HG02571 (cell line): Measurements from ENCODE around the gene RMP24.
A peak's percentile ranks its signal among the peaks of the same experiment; 100 is the strongest.

Experiments
- ATAC-seq: cut with Tn5 transposase; IDR thresholded peaks from one replicate; pipeline ENCODE4 v1.9.1; 2021; ENCODE audit warnings: mild to moderate bottlenecking, moderate library complexity; ENCODE audit not compliant: unreplicated experiment

Gene RMP24

DNA sequence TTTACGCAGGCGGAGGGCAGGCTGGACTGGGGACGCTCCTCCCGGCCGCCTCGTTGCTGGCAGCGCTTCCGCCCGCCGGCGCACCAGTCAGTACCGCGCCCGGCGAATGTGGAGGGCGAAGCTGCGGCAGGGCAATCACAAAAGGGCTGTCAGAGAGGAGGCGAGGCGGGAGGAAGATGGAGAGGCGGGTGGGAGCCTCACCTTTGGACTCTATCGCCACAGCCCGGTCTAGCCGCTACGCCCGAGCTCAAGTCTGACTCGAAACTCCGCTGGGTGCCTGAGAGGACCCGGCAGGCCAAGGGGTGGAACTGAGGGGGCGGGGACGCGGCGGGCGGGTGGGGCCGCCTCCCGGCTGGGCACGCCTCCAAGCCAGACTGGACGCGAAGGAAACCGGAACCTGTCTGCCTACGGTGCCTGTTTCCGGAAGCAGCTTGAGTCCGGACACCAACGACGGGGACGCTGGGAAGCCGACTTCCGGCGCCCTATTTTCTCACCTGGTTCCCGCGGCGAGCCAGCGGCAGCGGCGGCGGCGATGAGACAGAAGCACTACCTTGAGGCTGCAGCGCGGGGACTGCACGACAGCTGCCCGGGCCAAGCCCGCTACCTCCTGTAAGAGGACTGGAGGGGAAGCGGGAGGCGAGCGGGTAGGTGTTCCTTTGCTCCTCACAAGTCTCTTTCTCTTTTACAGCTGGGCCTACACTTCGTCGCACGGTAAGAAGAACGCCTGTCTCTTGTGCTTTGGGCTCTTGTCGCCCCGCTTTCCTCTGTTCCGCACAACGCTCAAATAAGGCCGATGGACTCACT lies at the start of gene RMP24:
Gene RMP24, plus strand, starts transcription at position 483 of the 804 bp plus-strand sequence.
- peak; percentile 89 for ATAC-seq

DNA sequence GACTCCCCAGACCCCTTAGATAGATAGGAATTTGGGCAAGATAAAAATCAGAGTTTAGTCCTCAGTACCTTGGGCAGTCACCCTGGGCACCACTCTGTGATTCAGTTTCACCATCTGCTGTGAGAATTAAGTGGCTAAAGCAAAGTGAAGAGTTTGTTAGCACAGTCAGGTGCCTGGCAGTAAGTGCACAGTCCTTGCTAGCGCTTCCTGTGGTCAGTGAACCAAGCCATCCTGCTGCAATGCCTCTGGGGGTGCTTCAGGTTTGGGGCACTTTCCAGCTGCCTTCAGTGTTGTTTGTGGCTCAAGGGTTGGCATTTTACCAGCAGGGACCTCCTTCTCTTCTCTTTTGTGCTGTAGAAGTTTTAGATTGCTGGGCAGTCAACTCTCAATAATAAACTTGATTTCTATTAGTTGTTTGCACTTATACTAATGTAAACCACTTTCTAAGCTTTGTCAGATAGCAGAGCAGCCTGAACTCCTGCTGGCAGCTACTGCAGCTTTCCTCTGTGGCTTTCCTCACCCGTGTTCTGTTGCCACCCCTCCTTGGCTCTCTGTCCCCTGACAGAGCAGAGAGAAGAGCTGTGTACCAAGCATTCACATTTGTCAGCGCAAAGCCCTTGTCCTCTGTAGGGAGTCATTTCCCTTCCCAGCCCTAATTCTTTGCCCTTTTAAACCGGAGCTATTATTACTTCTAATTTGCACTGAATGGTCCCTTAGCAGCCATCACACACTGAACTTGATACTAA lies 48.4 kb upstream of the RMP24 start:
- no peak for ATAC-seq

DNA sequence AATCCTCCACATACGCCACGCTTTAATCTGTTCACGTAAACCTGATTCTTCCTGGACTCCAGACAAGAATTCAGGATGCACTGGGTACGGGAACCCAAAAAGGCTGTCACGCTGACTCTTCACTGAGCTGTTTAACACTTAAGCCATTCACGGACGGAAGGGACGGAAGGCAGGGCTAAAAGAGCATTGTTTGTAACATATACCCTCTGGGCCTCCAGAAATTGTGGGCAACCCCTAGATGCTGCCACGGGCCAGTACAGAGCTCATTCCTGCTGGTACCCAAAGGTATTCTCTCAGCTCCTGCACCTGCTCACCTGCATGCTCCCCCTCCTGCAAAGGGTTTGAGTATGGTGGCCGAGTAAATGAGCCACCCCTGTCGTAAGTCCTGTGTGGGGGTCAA lies 45.6 kb upstream of the RMP24 start:
- ATAC-seq: no peak

DNA sequence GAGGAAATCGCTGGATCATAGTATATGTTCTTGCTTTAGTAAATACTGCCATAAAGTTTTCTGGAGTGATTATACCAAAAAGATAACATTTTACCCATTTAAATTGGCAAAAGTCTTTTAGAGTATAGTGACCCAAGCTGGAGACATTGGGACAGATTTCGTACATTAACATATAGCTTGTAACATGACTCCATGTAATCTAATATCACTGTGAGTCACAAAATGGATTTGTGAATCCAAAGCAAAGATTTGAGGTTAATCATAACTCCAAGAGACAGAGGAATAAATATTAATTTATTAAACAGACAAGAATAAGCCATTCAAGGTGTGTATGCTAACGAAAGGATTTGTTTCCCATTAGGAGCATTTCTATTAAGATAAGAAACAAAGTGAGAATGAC lies 45.0 kb upstream of the RMP24 start:
- no peak for ATAC-seq

DNA sequence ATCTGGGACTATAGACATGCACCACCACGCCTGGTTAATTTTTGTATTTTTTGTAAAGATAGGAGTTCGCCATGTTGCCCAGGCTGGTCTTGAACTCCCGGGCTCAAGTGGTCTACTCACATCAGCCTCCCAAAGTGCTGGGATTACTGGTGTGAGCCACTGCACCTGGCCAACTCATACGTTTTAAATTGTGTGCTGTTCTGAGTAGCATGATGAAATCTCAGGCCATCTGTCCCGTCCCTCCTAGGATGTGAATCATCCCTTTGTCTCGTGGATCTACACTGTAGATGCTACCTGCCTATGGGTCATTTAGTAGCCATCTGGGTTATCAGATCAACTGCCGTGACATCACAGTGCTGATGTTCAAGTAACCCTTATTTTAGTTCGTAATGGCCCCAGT lies 38.5 kb upstream of the RMP24 start:
- ATAC-seq: no peak

DNA sequence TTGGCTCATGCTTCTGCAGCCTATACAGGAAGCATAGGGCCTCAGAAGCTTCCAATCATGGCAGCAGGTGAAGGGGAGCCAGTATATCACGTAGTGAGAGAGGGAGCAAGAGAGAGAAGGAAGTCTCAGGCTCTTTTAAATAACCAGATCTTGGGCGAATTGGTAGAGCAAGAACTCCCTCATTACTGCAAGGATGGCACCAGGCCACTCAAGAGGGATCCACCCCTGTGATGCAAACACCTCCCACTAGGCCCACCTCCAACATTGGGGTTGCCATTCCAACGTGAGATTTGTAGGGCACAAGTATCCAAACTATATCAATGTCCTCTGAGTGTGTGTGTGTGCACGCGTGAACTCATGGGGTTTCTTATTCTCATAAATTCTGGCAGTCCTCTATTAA lies 37.6 kb upstream of the RMP24 start:
- no peak for ATAC-seq

DNA sequence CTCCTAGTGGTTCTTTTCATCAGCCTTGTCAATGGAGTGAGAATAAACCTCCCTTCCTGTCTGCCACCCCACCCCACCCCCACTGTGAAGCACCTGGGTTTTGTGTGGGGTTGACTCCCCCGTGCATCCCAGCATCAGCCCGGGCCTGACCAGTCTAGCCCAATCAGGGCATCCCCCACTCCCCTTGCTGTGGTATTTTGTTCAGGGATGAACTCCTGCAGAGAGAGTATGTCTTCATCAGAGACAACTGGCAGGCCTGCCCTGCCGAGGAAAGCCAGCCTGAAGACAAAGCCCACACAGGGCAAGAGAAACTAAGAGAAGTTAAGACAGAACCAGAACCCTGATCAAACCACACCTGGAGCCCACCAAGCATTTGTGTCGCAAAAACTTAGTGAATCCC lies 36.7 kb upstream of the RMP24 start:
- no peak for ATAC-seq

DNA sequence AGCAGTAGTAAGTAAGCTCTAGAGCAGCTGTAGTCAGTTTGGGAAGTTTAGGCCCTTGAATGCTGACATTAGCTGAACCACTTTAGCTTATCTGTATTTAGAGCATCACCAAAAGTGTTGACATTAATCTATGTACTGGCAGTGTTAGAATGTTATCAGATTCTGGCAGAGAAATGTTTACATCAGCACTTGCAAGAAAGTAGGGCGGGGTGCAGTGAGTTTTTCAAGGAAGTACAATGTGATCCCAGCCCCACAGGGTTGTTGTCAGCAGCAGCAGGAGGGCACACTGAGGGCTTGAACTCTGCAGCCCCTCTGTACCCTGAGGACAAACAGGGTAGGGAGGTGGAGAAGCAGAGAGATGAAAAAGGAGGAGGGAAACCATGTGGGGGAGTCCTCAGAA lies 35.5 kb upstream of the RMP24 start:
- ATAC-seq: no peak

DNA sequence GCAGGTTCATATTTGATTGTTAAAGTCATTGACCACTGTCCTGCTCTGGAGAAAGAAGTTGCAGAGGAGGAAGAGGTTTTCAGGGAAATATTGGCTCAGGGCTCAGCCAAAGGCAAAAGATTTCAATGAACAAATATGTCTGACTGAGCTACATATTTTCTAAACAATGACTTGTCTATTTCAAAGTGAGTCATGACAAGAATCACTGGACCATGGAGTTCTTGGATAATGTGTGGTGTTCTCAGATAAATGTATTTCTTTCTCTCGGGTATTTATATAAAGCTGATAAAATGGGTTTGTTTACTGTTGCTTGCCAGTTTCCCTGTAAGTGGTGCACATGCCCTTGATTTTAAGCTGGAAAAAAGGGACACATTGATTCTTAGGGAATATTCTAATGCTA lies 34.3 kb upstream of the RMP24 start:
- no peak for ATAC-seq

DNA sequence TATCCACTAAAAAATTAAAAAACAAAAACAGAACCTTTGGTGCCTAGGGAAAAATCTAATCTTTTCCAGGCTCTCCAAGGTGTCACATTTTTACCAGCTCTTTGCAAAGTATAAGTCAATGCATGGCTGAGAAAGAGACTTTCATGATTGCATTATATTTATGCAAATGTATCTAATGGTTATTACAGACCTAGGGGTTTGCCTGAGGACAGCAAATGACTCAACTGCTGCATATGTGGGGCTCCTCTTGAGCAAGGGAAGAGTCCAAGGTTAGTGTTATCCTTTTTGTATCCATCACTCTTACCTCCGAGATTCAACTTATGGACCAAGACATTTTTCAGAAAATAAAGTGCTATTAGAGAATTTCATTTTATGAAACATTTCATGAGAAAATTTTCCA lies 33.9 kb upstream of the RMP24 start:
- ATAC-seq: no peak

DNA sequence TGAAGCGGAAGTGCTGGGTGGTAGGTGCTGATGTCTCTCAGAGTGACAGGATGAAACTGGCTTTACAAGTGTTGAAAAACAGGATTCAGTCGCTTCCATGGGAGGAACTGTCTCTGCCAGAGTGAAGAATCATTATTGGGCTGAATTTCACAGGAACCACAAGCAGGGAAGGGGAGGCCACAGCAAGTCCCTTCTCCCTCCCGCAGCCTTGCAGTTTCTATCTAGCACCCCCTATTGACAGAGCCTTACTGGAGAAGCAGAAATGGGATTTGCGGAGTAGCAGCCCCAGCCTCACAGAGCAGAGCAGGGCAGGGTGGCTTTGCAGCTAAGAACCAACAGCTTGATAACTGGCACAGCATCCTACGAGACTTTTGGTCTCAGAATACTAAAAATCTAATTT lies 33.3 kb upstream of the RMP24 start:
- no peak for ATAC-seq

DNA sequence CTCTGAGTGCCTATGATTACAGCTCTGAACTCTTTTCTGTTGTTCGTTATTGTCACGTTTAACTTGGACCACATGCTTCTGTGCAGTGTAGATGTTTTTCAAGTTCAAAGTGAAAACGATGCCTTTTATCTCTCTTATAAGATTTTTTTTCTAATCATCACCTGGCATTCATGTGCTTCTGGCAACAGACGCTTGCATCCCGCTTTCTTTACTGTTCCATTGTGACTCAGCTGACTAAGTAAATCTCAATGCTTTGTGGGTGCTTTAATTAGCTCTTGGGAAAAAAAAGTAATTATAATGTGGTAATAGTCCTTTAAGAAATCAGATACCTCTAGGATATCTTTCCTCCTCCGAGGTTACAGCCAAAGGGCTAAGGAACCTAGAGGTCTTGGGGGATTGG lies 31.2 kb upstream of the RMP24 start:
- no peak for ATAC-seq

DNA sequence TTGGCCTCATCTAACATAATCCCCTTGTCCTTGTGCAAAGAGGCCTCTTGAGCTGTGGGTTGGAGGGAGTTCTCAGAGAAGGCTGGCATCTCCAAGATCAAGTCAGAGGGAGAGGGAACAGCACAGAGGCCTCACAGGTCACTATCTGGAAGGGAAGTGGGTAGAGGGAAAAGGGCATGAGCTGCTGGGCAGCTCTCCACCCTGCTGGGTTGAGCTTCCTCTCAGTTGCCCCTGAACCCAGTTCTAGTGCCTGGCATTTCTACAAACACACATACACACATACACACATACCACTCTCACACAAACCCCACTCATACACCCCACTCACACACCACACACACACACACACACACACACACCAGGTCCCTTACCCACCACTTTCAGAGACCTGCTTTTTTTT lies 30.3 kb upstream of the RMP24 start:
- ATAC-seq: no peak

DNA sequence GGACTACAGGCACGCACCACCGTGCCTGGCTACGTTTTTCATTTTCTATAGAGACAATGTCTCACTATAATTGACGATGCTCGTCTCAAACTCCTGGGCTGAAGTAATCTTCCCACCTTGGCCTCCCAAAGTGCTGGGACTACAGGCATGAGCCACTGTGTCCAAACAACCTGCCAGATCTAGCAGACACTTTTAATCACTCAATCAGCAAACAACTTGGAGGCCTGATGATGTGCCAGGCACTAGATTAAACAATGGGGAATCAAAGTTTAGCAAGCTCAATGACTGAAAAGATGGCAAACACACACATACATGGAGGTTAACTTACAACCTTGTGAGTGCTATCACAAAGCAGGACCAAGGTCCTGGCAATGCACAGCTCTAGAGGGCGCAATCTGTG lies 29.8 kb upstream of the RMP24 start:
- ATAC-seq: no peak

DNA sequence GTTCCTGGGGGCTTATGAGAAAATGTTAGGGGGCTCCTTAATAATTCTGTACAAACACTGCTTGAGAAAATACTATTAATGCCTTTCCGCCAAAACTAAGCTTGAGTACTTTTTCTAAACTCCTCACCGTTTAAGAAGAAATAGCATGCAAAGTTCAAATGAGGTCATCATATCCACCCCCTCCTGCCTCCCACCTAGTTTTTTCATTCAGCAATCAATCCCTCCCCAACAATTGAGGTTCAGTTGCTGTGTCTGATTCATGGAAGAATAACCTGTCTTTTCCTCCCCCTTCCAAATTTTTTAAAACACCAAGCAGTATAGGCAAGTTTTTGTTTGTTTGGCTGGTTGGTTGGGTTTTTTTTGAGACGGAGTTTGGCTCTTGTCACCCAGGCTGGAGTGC lies 24.4 kb upstream of the RMP24 start:
- no peak for ATAC-seq

DNA sequence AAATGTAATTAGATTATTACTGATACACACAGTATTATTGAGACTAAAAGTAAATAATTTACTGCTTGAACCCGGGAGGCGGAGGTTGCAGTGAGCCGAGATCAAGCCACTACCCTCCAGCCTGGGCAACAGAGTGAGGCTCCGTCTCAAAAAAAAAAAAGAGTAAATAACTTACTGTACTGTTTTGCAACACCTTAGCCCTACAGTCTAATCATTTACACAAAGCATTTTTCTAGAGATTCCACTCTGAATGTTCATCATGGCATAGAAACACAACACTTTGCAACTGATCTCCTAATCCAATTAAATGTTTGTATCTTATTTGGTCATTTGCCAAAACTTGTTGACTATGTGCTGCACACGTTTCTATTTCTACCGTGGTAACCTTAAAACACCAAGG lies 23.4 kb upstream of the RMP24 start:
- no peak for ATAC-seq

DNA sequence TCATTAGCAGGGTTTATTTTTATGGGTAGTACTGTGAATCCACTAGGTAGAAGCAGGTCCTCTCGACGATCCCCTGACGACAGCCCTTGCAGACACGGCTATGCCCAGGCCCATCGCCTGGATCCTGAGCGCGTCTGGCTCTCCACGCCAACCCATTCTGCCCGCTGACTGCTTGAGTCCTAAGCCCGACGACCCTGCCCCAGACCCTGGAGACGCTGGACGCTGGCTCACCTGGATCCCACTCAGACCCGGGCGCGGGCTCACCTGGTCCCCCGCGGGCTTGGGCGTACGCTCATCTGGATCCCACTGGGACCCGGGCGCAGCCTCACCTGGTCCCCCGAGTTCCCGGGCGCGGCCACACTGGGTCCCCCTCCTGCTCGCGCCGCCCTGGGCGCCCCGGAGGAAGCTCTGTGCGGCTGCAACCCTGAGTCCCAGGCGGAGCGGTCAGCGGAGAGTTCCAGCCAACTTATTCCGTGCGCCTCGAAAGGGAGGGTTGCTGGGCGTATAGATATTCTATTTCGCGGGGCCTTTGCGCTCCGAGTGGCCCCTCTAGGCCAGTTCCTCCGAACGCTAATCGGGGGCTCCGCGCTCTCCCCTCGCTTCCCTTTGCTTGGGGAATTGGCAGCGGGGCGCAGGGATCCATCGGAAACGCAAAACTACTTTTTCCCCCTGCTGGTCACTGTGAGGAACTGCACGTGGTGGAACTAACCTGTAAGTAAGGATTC lies 22.4 kb upstream of the RMP24 start:
- peak; percentile 59 for ATAC-seq

DNA sequence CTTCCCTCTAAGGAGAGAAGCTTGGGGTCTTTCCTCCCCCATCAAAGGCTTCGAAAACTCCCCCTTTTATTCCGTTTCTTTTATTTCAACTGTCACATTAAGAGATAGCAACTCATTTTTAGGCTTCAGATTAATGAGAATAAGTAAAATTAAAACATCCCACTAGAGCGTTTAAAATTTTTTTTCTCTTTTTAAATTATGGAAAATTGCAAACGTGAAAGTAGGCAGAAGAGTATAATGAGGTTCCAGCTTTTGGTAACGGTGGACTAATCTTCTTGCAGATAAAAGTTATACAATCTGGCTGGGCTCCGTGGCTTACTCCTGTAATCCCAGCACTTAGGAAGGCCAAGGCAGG lies 21.9 kb upstream of the RMP24 start:
- no peak for ATAC-seq

DNA sequence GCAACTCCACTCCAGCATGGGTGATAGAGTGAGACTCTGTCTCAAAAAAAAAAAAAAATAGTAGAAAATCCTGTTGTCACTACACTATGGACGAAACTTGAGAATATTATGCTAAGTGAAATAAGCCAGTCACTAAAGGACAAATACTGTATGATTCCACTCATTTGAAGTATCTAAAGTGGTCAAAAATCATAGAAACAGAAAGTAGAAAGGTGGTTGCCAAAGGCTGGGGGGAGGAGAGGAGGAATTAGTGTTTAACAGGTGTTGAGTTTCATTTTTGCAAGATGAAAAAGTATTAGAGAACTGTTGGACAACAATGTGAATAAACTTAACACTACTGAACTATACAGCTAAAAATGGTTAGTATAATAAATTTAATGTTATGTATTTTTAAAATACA lies 18.8 kb upstream of the RMP24 start:
- ATAC-seq: peak; percentile 76

DNA sequence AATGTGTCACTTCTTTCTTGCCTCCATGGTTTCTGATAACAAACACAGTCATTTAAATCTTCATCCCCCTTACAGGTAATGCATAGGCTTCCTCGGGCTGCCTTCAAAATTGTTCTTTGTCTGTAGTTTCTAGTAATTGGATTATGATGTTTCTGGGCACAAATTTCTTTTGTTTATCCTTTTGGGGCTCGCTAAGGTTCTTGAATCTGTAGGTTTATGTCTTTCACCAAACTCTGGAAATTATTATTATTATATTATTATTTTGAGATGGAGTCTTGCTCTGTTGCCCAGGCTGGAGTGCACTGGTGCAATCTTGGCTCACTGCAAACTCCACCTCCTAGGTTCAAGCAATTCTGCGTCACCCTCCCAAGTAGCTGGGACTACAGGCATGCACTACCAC lies 16.3 kb upstream of the RMP24 start:
- no peak for ATAC-seq

DNA sequence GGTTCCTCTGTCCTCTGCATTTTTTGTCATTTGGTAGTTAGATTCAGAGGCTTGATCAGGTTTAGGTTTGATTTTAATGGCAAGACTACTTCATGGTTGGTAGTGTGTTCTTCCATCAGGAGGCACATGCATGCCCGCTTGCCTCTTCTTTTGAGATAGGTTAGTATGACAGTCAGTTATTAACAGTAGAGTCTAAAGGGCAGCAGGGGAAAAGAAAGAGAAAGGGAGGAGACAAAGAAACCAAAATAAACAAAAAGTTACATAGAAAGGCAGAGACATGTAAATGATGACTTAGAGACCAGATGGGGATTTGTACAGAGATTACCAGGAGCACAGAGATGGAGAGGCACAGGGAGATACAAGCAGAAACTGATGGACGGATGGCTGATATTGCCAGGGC lies 10.2 kb upstream of the RMP24 start:
- no peak for ATAC-seq

DNA sequence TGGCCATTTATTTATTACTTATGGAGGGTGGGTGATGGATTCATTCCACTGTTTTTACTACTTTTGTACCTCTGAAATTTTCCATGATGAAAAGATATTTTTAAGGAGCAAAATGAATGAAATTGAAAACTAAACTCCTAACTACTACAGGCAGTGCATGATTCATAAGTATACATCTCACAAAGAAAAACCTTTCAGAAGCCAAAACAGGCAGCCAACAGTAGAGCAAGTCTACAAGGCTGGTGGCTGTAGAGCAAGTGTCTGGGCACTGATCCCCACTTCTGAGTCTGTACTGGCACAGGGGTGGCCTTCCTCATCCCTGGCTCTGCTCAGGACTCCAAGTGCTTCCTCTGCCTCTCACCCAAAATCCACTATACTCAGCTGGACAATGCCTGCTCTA lies 8.2 kb upstream of the RMP24 start:
- no peak for ATAC-seq
